CD14-positive monocyte (primary cell): Measurements from ENCODE around the gene SUGCT. TPM values are rescaled to one million over a fixed set of nuclear protein-coding genes. Genes with fewer than 3 reads are reported as not detected.

Source experiments
- DNase-seq, 3 donors: peaks; one replicate each; pipeline ENCODE4 v3.0.0-alpha.2; 2011 to 2022
- H2AFZ ChIP-seq: 2 replicates; pipeline ENCODE4 v1.6.0; 2012; ENCODE audit warnings: mild to moderate bottlenecking, low read depth, low read length, inconsistent platforms; ENCODE audit not compliant: insufficient read depth, poor library complexity, severe bottlenecking
- H3K27ac ChIP-seq, 2 donors: 1 replicate in 1 of 2; 2 replicates in 1 of 2; pipeline ENCODE4 v1.5.1; 2012 to 2013; ENCODE audit warnings: low read length in 2 of 2, control low read depth in 1 of 2, inconsistent platforms in 1 of 2, low read depth in 1 of 2, mild to moderate bottlenecking in 1 of 2
- H3K27me3 ChIP-seq, 2 donors: one replicate each; pipeline versions ENCODE4 v1.6.0 to v1.6.1; 2011 to 2013; ENCODE audit warnings: low read length in 2 of 2; ENCODE audit not compliant: control insufficient read depth in 2 of 2, insufficient read depth in 2 of 2
- H3K36me3 ChIP-seq, 2 donors: replicated peaks in 1 of 2; 1 replicate in 1 of 2; 2 replicates in 1 of 2; pipeline versions ENCODE4 v1.5.1 to v1.6.1; 2012 to 2013; ENCODE audit warnings: low read length in 2 of 2, control low read depth in 1 of 2, inconsistent platforms in 1 of 2, mild to moderate bottlenecking in 1 of 2; ENCODE audit not compliant: insufficient read depth in 2 of 2, control insufficient read depth in 1 of 2
- H3K4me1 ChIP-seq, 2 donors: 1 replicate in 1 of 2; 2 replicates in 1 of 2; pipeline versions ENCODE4 v1.5.1 to v1.6.1; 2012 to 2013; ENCODE audit warnings: low read length in 2 of 2, control low read depth in 1 of 2, inconsistent platforms in 1 of 2, mild to moderate bottlenecking in 1 of 2, moderate library complexity in 1 of 2; ENCODE audit not compliant: insufficient read depth in 2 of 2, control insufficient read depth in 1 of 2
- H3K4me2 ChIP-seq: replicated peaks from 2 replicates; pipeline ENCODE3; 2012; ENCODE audit warnings: low read length, moderate library complexity, mild to moderate bottlenecking; ENCODE audit not compliant: poor library complexity, severe bottlenecking; ENCODE audit errors: extremely low read depth
- H3K4me3 ChIP-seq, 3 experiments: fragments of 200-600 bp in 1 of 3; sonication (generic) in 1 of 3; replicated peaks in 1 of 3; 1 replicate in 2 of 3; 2 replicates in 1 of 3; pipeline ENCODE4 v1.5.1; 2011 to 2013; ENCODE audit warnings: low read length in 3 of 3, mild to moderate bottlenecking in 3 of 3, control low read depth in 2 of 3, low read depth in 2 of 3, inconsistent platforms in 1 of 3, moderate library complexity in 1 of 3
- H3K79me2 ChIP-seq: 2 replicates; pipeline ENCODE4 v1.6.0; 2012; ENCODE audit warnings: mild to moderate bottlenecking, control low read depth, inconsistent platforms, low read length, moderate library complexity; ENCODE audit not compliant: insufficient read depth
- H3K9ac ChIP-seq: 2 replicates; pipeline ENCODE4 v1.6.0; 2017; ENCODE audit warnings: low read length, mild to moderate bottlenecking; ENCODE audit not compliant: insufficient read depth, poor library complexity, severe bottlenecking
- H3K9me3 ChIP-seq, 2 donors: replicated peaks in 1 of 2; 1 replicate in 1 of 2; 2 replicates in 1 of 2; pipeline versions ENCODE4 v1.5.1 to v1.6.1; 2012 to 2013; ENCODE audit warnings: low read length in 2 of 2, control low read depth in 1 of 2; ENCODE audit not compliant: control insufficient read depth in 1 of 2, insufficient read depth in 1 of 2
- H4K20me1 ChIP-seq: 2 replicates; pipeline ENCODE4 v1.6.0; 2012; ENCODE audit warnings: mild to moderate bottlenecking, low read length, control low read depth, moderate library complexity; ENCODE audit not compliant: insufficient read depth
- H3K27ac Mint-ChIP-seq, 7 donors: one replicate each; pipeline ENCODE4 v1.8.0; 2020; ENCODE audit warnings: mild to moderate bottlenecking in 7 of 7, mixed read lengths in 7 of 7, moderate library complexity in 6 of 7, inconsistent platforms in 2 of 7
- H3K27me3 Mint-ChIP-seq, 3 donors: one replicate each; pipeline ENCODE4 v1.8.0; 2021 to 2022; ENCODE audit warnings: low read depth in 3 of 3, mild to moderate bottlenecking in 3 of 3, mixed read lengths in 3 of 3, moderate library complexity in 3 of 3, inconsistent platforms in 1 of 3
- H3K36me3 Mint-ChIP-seq, 2 donors: one replicate each; pipeline ENCODE4 v1.8.0; 2020; ENCODE audit warnings: mixed read lengths in 2 of 2, inconsistent platforms in 1 of 2, mild to moderate bottlenecking in 1 of 2
- H3K4me1 Mint-ChIP-seq: one replicate; pipeline ENCODE4 v1.8.0; 2020; ENCODE audit warnings: mild to moderate bottlenecking, mixed read lengths
- H3K4me3 Mint-ChIP-seq, 2 donors: one replicate each; pipeline ENCODE4 v1.8.0; 2020; ENCODE audit warnings: mild to moderate bottlenecking in 2 of 2, mixed read lengths in 2 of 2, moderate library complexity in 1 of 2
- H3K9me3 Mint-ChIP-seq, 7 donors: one replicate each; pipeline ENCODE4 v1.8.0; 2020 to 2022; ENCODE audit warnings: mixed read lengths in 7 of 7, mild to moderate bottlenecking in 6 of 7, moderate library complexity in 6 of 7, inconsistent platforms in 2 of 7
- CTCF ChIP-seq: fragments of 200-600 bp; IDR thresholded peaks from one replicate; pipeline ENCODE4 v1.8.0; 2022; ENCODE audit warnings: antibody characterized with exemption, mild to moderate bottlenecking
- WGBS: methylation state at CpG from one replicate; pipeline ENCODE4 v1.1.5; 2013; ENCODE audit warnings: missing lambda C conversion rate; ENCODE audit not compliant: insufficient coverage; 5-methylcytosine and 5-hydroxymethylcytosine counted together
- intact Hi-C, 2 donors: fragments of 100-400 bp; cut with micrococcal nuclease; formaldehyde crosslinking; loops; one replicate each; pipeline versions ENCODE4 v1.15.0 to v1.15.1; 2023
- polyA plus RNA-seq, 3 donors: library from polyadenylated mRNA; depleted of rRNA in 1 of 3; unstranded in 2 of 3; stranded (reverse) in 1 of 3; fragments of 300-500 nt in 2 of 3; fragments of >200 nt in 1 of 3; fragmentation: Illumina TruSeq in 2 of 3; gene quantifications; 1 replicate in 2 of 3; 2 replicates in 1 of 3; pipeline ENCODE4 v1.2.3, GENCODE V29; 2012 to 2021

Gene SUGCT
- polyA plus RNA-seq, 3 donors: not detected

GRCh38 chr7:40546616-40547501, 412.1 kb downstream of the SUGCT start:
- DNase-seq: peak; percentile 4 to 51 (median 14)
- H3K9ac ChIP-seq: no peak overlapping the region
- H3K36me3 ChIP-seq: no peaks in the 10 kb centered on the region
- no peaks in the 10 kb centered on the region for H3K79me2 ChIP-seq
- H3K27me3 ChIP-seq: no peaks in the 10 kb centered on the region
- WGBS: 100% methylated on average over 2 of the region's 6 CpGs
- Mint-ChIP-seq H3K4me3 (no peak overlapping the region), H3K27me3 (peaks cover 0 to 3% (median under 1%) of the 10 kb centered on the region in 3 donors), H3K27ac (peak overlapping the region in 1 of 7 donors; percentile 22), H3K9me3 (peaks cover 0 to 4% (median 0%) of the 10 kb centered on the region in 7 donors), H3K36me3 (no peaks in the 10 kb centered on the region), H3K4me1 (peaks cover 10% of the 10 kb centered on the region)
- no peak overlapping the region for H2AFZ ChIP-seq
- no peak overlapping the region for H3K4me3 ChIP-seq
- TF ChIP-seq CTCF: no peak
- H3K9me3 ChIP-seq: no peaks in the 10 kb centered on the region
- H4K20me1 ChIP-seq: no peaks in the 10 kb centered on the region
- H3K4me1 ChIP-seq: peaks cover 18 to 19% of the 10 kb centered on the region in 2 donors
- H3K4me2 ChIP-seq: no peak overlapping the region
- no peak overlapping the region for H3K27ac ChIP-seq
- intact Hi-C loops: no loop called here

GRCh38 chr7:40549372-40550039, 414.7 kb downstream of the SUGCT start:
- H3K36me3 ChIP-seq: no peaks in the 10 kb centered on the region
- H3K79me2 ChIP-seq: no peaks in the 10 kb centered on the region
- DNase-seq: no peak
- H3K9me3 ChIP-seq: no peaks in the 10 kb centered on the region
- no peaks in the 10 kb centered on the region for H3K36me3 Mint-ChIP-seq
- WGBS: 100% methylated on average over 2 of the region's 2 CpGs
- no peaks in the 10 kb centered on the region for H3K27me3 Mint-ChIP-seq
- intact Hi-C loops: no loop called here
- H3K4me3 ChIP-seq: no peak overlapping the region
- H3K27ac ChIP-seq: no peak overlapping the region
- H3K27me3 ChIP-seq: no peaks in the 10 kb centered on the region
- H3K9ac ChIP-seq: no peak overlapping the region
- H4K20me1 ChIP-seq: no peaks in the 10 kb centered on the region
- H3K4me1 Mint-ChIP-seq: peaks cover 11% of the 10 kb centered on the region
- peaks cover 0 to 4% (median 0%) of the 10 kb centered on the region in 7 donors for H3K9me3 Mint-ChIP-seq
- peaks cover 29 to 31% of the 10 kb centered on the region in 2 donors for H3K4me1 ChIP-seq
- H3K4me2 ChIP-seq: no peak overlapping the region
- TF ChIP-seq CTCF: no peak
- H2AFZ ChIP-seq: peak overlapping the region; percentile 41
- H3K27ac Mint-ChIP-seq: no peak overlapping the region
- no peak overlapping the region for H3K4me3 Mint-ChIP-seq
